LNCaP clone FGC (cell line): ENCODE data around the gene HCN2.

Experiments
- DNase-seq: peaks from one replicate; pipeline ENCODE4 v3.0.0-alpha.2; 2011; ENCODE audit warnings: low read depth
- H3K4me3 ChIP-seq: 2 replicates; pipeline ENCODE4 v1.5.1; 2011; ENCODE audit warnings: mild to moderate bottlenecking, low read depth, low read length, control low read depth
- TF ChIP-seq, protein P1 (sequence below): IDR thresholded peaks from 2 replicates; pipeline ENCODE4 v1.5.1; 2012; ENCODE audit warnings: mild to moderate bottlenecking; ENCODE audit not compliant: control insufficient read depth, insufficient read depth; ENCODE audit errors: extremely low read depth

HCN2 gene

GRCh38 chr19:640606-641189, 51.0 kb downstream of the HCN2 start:
- no peak for DNase-seq
- no peak overlapping the region for H3K4me3 ChIP-seq
- TF ChIP-seq, protein P1, sequence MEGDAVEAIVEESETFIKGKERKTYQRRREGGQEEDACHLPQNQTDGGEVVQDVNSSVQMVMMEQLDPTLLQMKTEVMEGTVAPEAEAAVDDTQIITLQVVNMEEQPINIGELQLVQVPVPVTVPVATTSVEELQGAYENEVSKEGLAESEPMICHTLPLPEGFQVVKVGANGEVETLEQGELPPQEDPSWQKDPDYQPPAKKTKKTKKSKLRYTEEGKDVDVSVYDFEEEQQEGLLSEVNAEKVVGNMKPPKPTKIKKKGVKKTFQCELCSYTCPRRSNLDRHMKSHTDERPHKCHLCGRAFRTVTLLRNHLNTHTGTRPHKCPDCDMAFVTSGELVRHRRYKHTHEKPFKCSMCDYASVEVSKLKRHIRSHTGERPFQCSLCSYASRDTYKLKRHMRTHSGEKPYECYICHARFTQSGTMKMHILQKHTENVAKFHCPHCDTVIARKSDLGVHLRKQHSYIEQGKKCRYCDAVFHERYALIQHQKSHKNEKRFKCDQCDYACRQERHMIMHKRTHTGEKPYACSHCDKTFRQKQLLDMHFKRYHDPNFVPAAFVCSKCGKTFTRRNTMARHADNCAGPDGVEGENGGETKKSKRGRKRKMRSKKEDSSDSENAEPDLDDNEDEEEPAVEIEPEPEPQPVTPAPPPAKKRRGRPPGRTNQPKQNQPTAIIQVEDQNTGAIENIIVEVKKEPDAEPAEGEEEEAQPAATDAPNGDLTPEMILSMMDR, result no peak

DNA sequence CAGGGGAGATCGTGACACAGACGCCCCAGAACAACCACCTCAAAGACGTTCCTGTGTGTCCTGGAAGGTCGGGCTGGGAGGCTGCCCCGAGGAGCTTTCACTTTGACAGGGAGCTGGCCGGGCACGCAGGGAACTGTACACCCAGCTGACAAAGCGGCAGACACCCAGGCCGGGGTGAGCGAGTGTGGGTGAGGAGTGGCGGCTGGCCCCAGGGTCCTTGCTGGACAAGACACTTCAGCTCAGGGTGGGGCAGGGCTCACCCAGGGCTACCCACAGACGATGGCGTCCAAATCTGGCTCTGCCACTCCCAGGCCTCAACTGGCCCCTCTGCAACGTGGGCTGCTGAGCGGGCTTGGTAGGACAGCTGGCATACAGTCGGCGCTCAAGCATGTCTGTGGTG, 52.0 kb downstream of the HCN2 start:
- TF ChIP-seq, protein P1, result no peak
- no peak for DNase-seq
- H3K4me3 ChIP-seq, result no peak overlapping the region

DNA sequence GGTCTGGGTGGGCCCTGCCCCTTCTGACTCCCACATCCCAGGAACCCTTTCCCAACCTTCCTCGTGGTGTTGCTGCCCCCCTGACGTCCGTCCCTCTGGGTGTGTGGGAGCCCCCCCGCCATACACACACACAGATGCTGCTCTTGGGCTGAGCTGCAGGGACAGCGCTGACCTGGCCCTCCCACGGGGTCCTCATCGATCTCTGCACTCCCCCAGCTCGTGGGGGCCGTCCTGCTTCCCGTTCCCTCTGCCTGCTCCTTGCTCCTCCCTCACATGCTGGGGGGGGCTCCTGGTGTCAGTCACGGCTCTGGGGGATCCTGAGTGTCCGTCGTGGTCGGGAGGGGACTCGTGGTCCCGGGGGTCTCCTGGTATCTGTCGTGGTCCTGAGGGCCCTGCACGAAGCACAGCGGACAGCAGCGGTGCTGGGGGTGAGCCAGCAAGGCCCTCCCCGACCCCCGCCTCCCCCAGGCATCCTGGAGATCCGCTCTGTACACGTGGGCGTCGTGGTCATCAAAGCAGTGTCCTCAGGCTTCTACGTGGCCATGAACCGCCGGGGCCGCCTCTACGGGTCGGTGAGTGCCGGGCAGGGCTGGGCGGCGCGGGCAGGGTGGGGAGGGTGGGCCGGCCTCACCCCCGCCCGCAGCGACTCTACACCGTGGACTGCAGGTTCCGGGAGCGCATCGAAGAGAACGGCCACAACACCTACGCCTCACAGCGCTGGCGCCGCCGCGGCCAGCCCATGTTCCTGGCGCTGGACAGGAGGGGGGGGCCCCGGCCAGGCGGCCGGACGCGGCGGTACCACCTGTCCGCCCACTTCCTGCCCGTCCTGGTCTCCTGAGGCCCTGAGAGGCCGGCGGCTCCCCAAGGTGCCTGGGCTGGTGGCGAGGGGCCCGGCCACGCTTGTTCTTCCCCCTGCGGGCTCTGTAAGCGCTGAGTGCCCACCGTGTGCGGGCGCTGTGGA, 53.4 kb downstream of the HCN2 start:
- DNase-seq, result no peak
- TF ChIP-seq, protein P1, result no peak
- H3K4me3 ChIP-seq, result no peak overlapping the region

DNA sequence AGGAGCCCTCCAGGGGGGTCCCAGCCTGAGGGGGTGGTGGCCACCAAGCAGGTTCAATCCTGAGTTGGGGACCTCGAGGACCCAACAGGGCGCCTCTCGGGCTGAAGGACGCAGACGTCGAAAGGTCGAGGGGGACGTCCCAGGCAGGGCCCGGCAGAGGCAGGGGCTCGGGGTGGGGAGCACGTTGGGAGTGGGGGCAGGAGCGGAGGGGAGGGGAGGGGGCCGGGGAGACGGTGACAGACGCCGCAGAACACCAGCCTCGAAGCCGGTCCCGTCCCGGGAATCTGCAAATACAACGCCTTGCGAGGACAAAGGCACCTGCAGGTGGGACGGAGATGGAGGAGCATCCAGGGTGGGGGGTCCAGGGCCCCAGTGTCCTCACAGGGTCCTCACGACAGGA, 54.1 kb downstream of the HCN2 start:
- TF ChIP-seq, protein P1, result no peak
- no peak for DNase-seq
- no peak overlapping the region for H3K4me3 ChIP-seq

DNA sequence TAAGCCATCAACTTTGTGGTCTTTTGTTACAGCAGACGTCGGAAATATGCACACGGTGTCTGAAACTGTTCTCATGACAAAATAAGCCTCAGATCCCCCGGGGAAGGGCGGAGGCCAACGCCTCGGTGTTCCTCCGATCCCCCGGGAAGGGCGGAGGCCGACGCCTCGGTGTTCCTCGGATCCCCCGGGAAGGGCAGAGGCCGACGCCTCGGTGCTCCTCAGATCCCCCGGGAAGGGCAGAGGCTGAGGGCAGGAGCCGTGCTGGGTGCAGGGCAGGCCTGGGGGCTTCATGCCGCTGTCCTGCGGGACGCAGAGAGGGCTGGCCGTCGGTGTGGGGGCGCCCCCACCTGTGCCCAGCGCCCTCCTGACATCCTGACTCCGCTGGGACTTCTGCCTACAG, 54.7 kb downstream of the HCN2 start:
- no peak overlapping the region for H3K4me3 ChIP-seq

GRCh38 chr19:644789-645188, 55.1 kb downstream of the HCN2 start:
- DNase-seq, result no peak
- TF ChIP-seq, protein P1, result no peak
- no peak overlapping the region for H3K4me3 ChIP-seq

More for the DNA sequence above, 54.7 kb downstream of the HCN2 start:
- TF ChIP-seq, protein P1, result no peak
- no peak for DNase-seq
